ENCODE results near the gene TMEM273. TPM values are rescaled to one million over a fixed set of nuclear protein-coding genes. Genes with fewer than 3 reads are reported as not detected.

TMEM273 gene
- polyA plus RNA-seq, 1 donor (not counting 4 experiments of a cell fraction or from before 2014, with no cell fraction given), result not detected

DNA sequence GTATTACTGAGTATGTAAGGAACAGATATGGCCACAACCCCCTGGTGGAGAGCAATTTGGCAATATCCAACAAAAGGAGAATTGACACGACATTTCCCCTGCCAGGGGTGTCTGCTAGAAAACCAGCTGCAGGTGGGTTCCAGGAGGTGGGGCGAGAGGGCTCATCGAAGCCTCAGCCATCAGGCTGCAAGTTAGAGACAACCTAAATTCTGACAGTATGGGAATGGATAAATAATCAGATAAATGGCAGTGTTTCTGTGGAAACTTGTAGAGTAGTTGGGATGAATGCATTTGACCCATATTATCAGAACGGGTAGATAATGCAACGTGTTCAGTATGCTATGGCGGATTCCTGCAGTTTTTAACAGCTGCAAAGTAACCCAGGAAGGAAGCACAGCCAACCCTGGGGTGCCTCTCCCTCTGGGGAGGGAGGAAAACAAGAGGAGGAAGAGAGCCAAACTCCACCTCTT lies 3.5 kb downstream of the TMEM273 start:
- Histone ChIP-seq H3K36me3 (ENCODE audit: control insufficient read depth in 2 of 2, extremely low read depth in 1 of 2, insufficient read depth in 2 of 2, low read length in 2 of 2) (no peaks in the 10 kb centered on the region), H3K4me1 (ENCODE audit: control insufficient read depth, extremely low read depth, insufficient read depth, low read length) (no peaks in the 10 kb centered on the region), H4K20me1 (ENCODE audit: control insufficient read depth, extremely low read depth, insufficient read depth, low read length) (no peaks in the 10 kb centered on the region), H3K9me3 (ENCODE audit: control insufficient read depth, low read depth, low read length) (no peaks in the 10 kb centered on the region), H2AFZ (ENCODE audit: control insufficient read depth, low read length) (no peak overlapping the region), H3K9me1 (ENCODE audit: control insufficient read depth, extremely low read depth, insufficient read depth, low read length) (no peaks in the 10 kb centered on the region), H3K4me2 (ENCODE audit: control insufficient read depth, extremely low read depth, insufficient read depth, low read depth, low read length) (no peak overlapping the region), H3K4me3 (ENCODE audit: control insufficient read depth in 2 of 3, extremely low read depth in 1 of 3, insufficient read depth in 2 of 3, low read depth in 1 of 3, low read length in 3 of 3) (no peak overlapping the region), H3K9ac (ENCODE audit: control insufficient read depth, extremely low read depth, insufficient read depth, low read length) (no peak overlapping the region), H3K79me2 (ENCODE audit: control insufficient read depth, insufficient read depth, low read length) (no peaks in the 10 kb centered on the region), H3K27me3 (ENCODE audit: control insufficient read depth, extremely low read depth, insufficient read depth, low read length) (peaks cover 7% of the 10 kb centered on the region), H3K27ac (ENCODE audit: control insufficient read depth, insufficient read depth, low read length) (no peak overlapping the region)
- DNase-seq (ENCODE audit: low read depth, low spot score) (no peak), FAIRE-seq (no peak)
- dilution Hi-C loops (cut with MboI; ENCODE audit: extremely low pct_ligation_motif_present, low sequenced_read_pairs), result no loop called here
- TF ChIP-seq, protein P1, sequence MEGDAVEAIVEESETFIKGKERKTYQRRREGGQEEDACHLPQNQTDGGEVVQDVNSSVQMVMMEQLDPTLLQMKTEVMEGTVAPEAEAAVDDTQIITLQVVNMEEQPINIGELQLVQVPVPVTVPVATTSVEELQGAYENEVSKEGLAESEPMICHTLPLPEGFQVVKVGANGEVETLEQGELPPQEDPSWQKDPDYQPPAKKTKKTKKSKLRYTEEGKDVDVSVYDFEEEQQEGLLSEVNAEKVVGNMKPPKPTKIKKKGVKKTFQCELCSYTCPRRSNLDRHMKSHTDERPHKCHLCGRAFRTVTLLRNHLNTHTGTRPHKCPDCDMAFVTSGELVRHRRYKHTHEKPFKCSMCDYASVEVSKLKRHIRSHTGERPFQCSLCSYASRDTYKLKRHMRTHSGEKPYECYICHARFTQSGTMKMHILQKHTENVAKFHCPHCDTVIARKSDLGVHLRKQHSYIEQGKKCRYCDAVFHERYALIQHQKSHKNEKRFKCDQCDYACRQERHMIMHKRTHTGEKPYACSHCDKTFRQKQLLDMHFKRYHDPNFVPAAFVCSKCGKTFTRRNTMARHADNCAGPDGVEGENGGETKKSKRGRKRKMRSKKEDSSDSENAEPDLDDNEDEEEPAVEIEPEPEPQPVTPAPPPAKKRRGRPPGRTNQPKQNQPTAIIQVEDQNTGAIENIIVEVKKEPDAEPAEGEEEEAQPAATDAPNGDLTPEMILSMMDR (optimal IDR thresholded peaks at IDR 0.05 in 1 of 3, IDR thresholded peaks at IDR 0.05 in 1 of 3, conservative IDR thresholded peaks at IDR 0.05 in 1 of 3; ENCODE audit: extremely low read depth in 1 of 3, insufficient read depth in 2 of 3, low read length in 3 of 3), result no peak
- no peak for TF ChIP-seq EZH2 (IDR thresholded peaks at IDR 0.05; ENCODE audit: low read length)

DNA sequence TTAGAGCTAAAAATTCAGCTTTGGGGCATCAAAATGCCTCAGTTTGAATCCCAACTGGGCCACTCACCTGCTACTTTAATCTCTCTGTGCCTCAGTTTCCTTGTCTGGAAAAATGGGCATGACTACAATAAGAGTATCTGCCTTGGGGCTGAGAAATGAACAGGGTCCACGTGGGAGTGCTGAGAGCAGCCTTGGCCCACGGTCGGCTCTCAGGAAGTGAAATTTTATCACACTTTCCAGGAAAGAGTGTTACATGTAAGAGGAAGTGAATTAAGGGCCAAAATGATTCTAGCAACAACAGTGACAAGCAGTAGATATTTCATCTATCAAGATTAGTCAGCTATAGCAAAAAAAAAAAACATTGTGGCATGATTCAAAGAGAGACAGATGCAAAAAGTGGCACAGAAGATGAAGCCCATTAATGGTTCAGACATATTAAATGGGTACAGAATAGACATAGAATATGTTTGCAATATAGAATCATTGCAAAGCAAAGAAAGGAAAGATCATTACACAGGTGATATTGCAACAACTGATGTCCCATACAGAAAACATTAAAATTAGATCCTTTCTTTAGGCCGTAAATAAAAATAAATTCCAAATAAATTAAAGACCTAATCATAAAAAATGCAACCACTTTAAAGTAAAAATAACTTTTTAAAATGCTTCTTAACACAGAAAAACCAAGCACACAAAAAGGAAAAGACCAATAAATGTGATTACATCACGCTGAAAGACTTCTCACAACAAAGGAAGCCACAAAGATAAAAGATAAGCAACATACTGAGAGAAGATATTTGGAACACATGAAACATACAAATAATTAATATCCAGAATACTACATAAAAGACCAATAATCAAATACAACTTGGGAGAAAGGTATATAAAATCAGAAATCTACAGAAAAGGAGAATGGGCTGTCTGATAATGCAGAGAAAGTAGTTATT lies 4.3 kb downstream of the TMEM273 start:
- no peak for TF ChIP-seq EZH2 (IDR thresholded peaks at IDR 0.05; ENCODE audit: low read length)
- TF ChIP-seq, protein P1 (optimal IDR thresholded peaks at IDR 0.05 in 1 of 3, IDR thresholded peaks at IDR 0.05 in 1 of 3, conservative IDR thresholded peaks at IDR 0.05 in 1 of 3; ENCODE audit: extremely low read depth in 1 of 3, insufficient read depth in 2 of 3, low read length in 3 of 3), result no peak
- FAIRE-seq (no peak), DNase-seq (ENCODE audit: low read depth, low spot score) (no peak)
- H3K9ac ChIP-seq (ENCODE audit: control insufficient read depth, extremely low read depth, insufficient read depth, low read length), result no peak overlapping the region
- no peaks in the 10 kb centered on the region for H3K36me3 ChIP-seq (ENCODE audit: control insufficient read depth in 2 of 2, extremely low read depth in 1 of 2, insufficient read depth in 2 of 2, low read length in 2 of 2)
- H3K27ac ChIP-seq (ENCODE audit: control insufficient read depth, insufficient read depth, low read length), result no peak overlapping the region
- H3K4me2 ChIP-seq (ENCODE audit: control insufficient read depth, extremely low read depth, insufficient read depth, low read depth, low read length), result no peak overlapping the region
- dilution Hi-C loops (cut with MboI; ENCODE audit: extremely low pct_ligation_motif_present, low sequenced_read_pairs), result no loop called here
- H2AFZ ChIP-seq (ENCODE audit: control insufficient read depth, low read length), result no peak overlapping the region
- H3K79me2 ChIP-seq (ENCODE audit: control insufficient read depth, insufficient read depth, low read length), result no peaks in the 10 kb centered on the region
- no peaks in the 10 kb centered on the region for H3K9me1 ChIP-seq (ENCODE audit: control insufficient read depth, extremely low read depth, insufficient read depth, low read length)
- H3K4me1 ChIP-seq (ENCODE audit: control insufficient read depth, extremely low read depth, insufficient read depth, low read length), result no peaks in the 10 kb centered on the region
- peaks cover 4% of the 10 kb centered on the region for H3K27me3 ChIP-seq (ENCODE audit: control insufficient read depth, extremely low read depth, insufficient read depth, low read length)
- no peaks in the 10 kb centered on the region for H4K20me1 ChIP-seq (ENCODE audit: control insufficient read depth, extremely low read depth, insufficient read depth, low read length)
- H3K9me3 ChIP-seq (ENCODE audit: control insufficient read depth, low read depth, low read length), result no peaks in the 10 kb centered on the region
- no peak overlapping the region for H3K4me3 ChIP-seq (ENCODE audit: control insufficient read depth in 2 of 3, extremely low read depth in 1 of 3, insufficient read depth in 2 of 3, low read depth in 1 of 3, low read length in 3 of 3)

Measured in keratinocyte (primary cell).